SH-SY5Y (cell line): ENCODE results near the gene TAPT1.

Experiments
- GATA2 ChIP-seq: IDR thresholded peaks from 2 replicates; pipeline ENCODE4 v1.6.1; 2011; ENCODE audit warnings: mild to moderate bottlenecking, low read depth, low read length
- GATA3 ChIP-seq: IDR thresholded peaks from 2 replicates; pipeline ENCODE4 v1.6.1; 2011; ENCODE audit warnings: low read depth, mild to moderate bottlenecking, low read length, moderate library complexity

DNA sequence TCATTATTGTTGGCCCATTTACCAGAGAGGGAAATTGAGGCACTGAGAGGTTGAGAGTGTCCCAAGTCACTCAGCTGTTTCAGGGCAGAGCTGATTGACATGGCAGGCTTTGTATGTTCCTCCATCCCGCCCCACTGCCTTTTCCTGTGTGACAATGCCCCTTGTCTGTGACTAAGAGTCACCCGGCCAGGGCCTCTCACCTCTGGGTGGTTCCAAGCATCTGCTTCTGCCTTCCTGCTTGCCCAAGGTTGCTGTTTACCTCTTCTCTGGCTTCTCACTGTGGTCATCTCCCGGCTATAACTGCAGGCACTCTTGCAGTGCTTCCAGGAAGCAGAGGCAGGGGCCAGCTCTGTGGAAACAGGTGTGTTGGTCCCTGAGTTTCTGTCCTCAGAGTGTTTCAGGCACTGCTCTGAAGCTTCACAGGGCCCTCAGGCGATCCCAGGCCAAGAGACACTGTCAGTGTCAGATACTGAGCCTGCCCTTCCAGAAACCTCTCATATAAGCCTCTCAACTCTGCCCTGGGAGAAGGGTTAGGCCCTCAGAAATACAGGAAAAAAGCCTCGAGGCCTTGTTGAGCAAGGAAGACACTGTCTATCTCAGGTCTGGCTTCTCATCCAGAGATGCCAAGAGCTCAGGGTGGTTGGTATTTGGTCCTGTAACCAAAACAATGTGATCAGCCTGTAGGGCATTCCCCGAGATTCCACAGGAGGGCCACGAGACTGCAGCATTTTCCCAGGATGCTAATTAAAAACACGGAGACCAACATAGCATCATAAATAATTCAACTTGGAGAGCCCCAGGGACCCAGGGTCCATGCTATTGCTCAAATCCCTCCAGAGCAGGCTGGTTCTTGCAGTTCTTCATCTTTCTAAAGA, 100.5 kb downstream of the TAPT1 start:
- TF ChIP-seq GATA2 (no peak), GATA3 (no peak)
